GM19099 (cell line): ENCODE measurements around the gene FANCE.

Source experiments
- POLR2A ChIP-seq: IDR thresholded peaks from 3 replicates; pipeline ENCODE4 v1.6.1; 2011; ENCODE audit warnings: low read depth; ENCODE audit not compliant: insufficient read length; ENCODE audit errors: extremely low read depth

FANCE gene

GRCh38 chr6:35452183-35453090 lies at the start of gene FANCE:
Gene FANCE, plus strand, starts transcription at chr6:35452338. Its CDS starts 208 bp downstream, at chr6:35452546.
- TF ChIP-seq POLR2A, result peak; percentile 59

GRCh38 chr6:35402856-35403191 lies 49.3 kb upstream of the FANCE start:
- TF ChIP-seq POLR2A, result no peak

- no peak for TF ChIP-seq POLR2A
Measured at GRCh38 chr6:35403544-35404442, 48.3 kb upstream of the FANCE start.

- TF ChIP-seq POLR2A, result no peak
Measured at GRCh38 chr6:35406711-35407485, 45.2 kb upstream of the FANCE start.

GRCh38 chr6:35409245-35409644 lies 42.9 kb upstream of the FANCE start:
- no peak for TF ChIP-seq POLR2A

GRCh38 chr6:35410131-35410530 lies 42.0 kb upstream of the FANCE start:
- TF ChIP-seq POLR2A, result no peak

GRCh38 chr6:35411066-35411465 lies 41.1 kb upstream of the FANCE start:
- no peak for TF ChIP-seq POLR2A

- TF ChIP-seq POLR2A, result no peak
Measured at GRCh38 chr6:35412102-35412501, 40.0 kb upstream of the FANCE start.

GRCh38 chr6:35413911-35414310 lies 38.2 kb upstream of the FANCE start:
- no peak for TF ChIP-seq POLR2A

- TF ChIP-seq POLR2A, result no peak
Measured at GRCh38 chr6:35415065-35415891, 36.9 kb upstream of the FANCE start.

- no peak for TF ChIP-seq POLR2A
Measured at GRCh38 chr6:35417979-35418661, 34.0 kb upstream of the FANCE start.

GRCh38 chr6:35419417-35419816 lies 32.7 kb upstream of the FANCE start:
- no peak for TF ChIP-seq POLR2A

- TF ChIP-seq POLR2A, result no peak
Measured at GRCh38 chr6:35419961-35420360, 32.2 kb upstream of the FANCE start.

GRCh38 chr6:35425284-35425683 lies 26.9 kb upstream of the FANCE start:
- no peak for TF ChIP-seq POLR2A
